Gastrocnemius medialis (tissue), 4 donors: Measurements from ENCODE around the gene ADAMTSL5. TPM values are rescaled to one million over a fixed set of nuclear protein-coding genes. Genes with fewer than 3 reads are reported as not detected.
"Not testable (repeated sequence)": the region's sequence is repeated elsewhere in the genome, so short reads cannot be mapped to it uniquely, and the experiment has no call there.

Experiments used
- ATAC-seq, 2 donors: fragments of 150-250 bp; one replicate each; pipeline ENCODE4 v1.9.1; 2016
- DNase-seq, 2 donors: peaks; one replicate each; pipeline ENCODE4 v3.0.0-alpha.2; 2019
- H3K27ac ChIP-seq, 4 donors: fragments of 200-600 bp; sonication (generic); 1 replicate in 1 of 4; 2 replicates in 3 of 4; pipeline ENCODE4 v1.5.1; 2016 to 2018; ENCODE audit warnings: mild to moderate bottlenecking in 2 of 4, moderate library complexity in 1 of 4
- H3K27me3 ChIP-seq, 3 donors: fragments of 200-600 bp; sonication (generic) in 2 of 3; 1 replicate in 1 of 3; 2 replicates in 2 of 3; pipeline versions ENCODE4 v1.5.1 to v1.6.0; 2016 to 2019; ENCODE audit warnings: mild to moderate bottlenecking in 1 of 3, moderate library complexity in 1 of 3
- H3K36me3 ChIP-seq, 2 donors: fragments of 200-600 bp; sonication (generic) in 1 of 2; one replicate each; pipeline ENCODE4 v1.5.1; 2017 to 2018
- H3K4me1 ChIP-seq, 2 donors: fragments of 200-600 bp; sonication (generic) in 1 of 2; one replicate each; pipeline ENCODE4 v1.5.1; 2016 to 2017; ENCODE audit warnings: mild to moderate bottlenecking in 2 of 2
- H3K4me3 ChIP-seq, 4 donors: fragments of 200-600 bp; sonication (generic) in 3 of 4; 1 replicate in 1 of 4; 2 replicates in 3 of 4; pipeline ENCODE4 v1.5.1; 2016 to 2019; ENCODE audit warnings: mild to moderate bottlenecking in 2 of 4
- H3K9me3 ChIP-seq, 3 donors: fragments of 200-600 bp; sonication (generic) in 2 of 3; 1 replicate in 1 of 3; 2 replicates in 2 of 3; pipeline ENCODE4 v1.5.1; 2016 to 2019
- CTCF ChIP-seq, 5 experiments: fragments of 450-650 bp in 3 of 5; fragments of 200-600 bp in 2 of 5; sonication (generic) in 2 of 5; IDR thresholded peaks in 4 of 5; conservative IDR thresholded peaks in 1 of 5; 1 replicate in 4 of 5; 2 replicates in 1 of 5; pipeline ENCODE4 v1.5.1; 2016 to 2019; ENCODE audit warnings: antibody characterized with exemption in 5 of 5, mild to moderate bottlenecking in 3 of 5, moderate library complexity in 3 of 5
- POLR2A ChIP-seq, 2 donors: fragments of 450-650 bp; IDR thresholded peaks; one replicate each; pipeline ENCODE4 v1.6.1; 2017; ENCODE audit warnings: antibody characterized with exemption in 2 of 2, mild to moderate bottlenecking in 2 of 2, moderate library complexity in 2 of 2
- in situ Hi-C, 4 donors: fragments of 200-750 bp; cut with MboI; loops; one replicate each; pipeline versions ENCODE4 v1.15.0 to v1.8.0; 2017; ENCODE audit warnings: low sequenced_read_pairs in 4 of 4
- intact Hi-C: fragments of 100-400 bp; cut with DNase I; formaldehyde crosslinking; loops from one replicate; pipeline ENCODE4 v1.15.1; 2023; ENCODE audit warnings: low total_unique reads
- total RNA-seq, 4 donors: library from RNA; depleted of rRNA; stranded (reverse); fragments of >200 nt; gene quantifications; one replicate each; pipeline versions ENCODE4 v1.1.0 to v1.2.3, GENCODE V29; 2016

ADAMTSL5 gene
- total RNA-seq, 4 donors from 2014 or later = 0.41 to 6.5 (median 3.0) TPM

DNA sequence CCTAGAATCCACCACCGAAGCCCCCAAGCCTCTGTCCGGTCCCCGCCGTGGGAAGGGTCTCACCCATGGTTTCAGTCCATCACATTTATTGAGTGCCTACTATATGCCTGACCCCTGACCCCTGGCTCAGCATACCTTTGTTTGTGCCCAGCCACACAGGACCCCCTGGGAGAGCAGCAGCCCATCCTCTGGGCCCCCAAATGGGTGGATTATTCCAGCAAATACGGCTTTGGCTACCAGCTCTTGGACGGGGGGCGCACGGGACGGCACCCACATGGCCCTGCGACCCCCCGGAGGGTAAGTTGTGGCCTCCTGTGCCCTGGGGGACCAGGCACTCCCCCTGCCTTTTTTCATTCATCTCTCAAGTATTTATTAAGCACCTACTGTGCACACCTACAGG, 18.8 kb upstream of the ADAMTSL5 start:
- Histone ChIP-seq H3K9me3 (no peaks in the 10 kb centered on the region), H3K4me1 (no peaks in the 10 kb centered on the region), H3K27me3 (peaks cover 16 to 27% (median 24%) of the 10 kb centered on the region in 3 donors), H3K4me3 (no peak overlapping the region), H3K27ac (no peak overlapping the region), H3K36me3 (no peaks in the 10 kb centered on the region)
- DNase-seq (no peak), ATAC-seq (no peak)
- TF ChIP-seq CTCF (IDR thresholded peaks at IDR 0.05 in 4 of 5, conservative IDR thresholded peaks at IDR 0.05 in 1 of 5) (no peak), POLR2A (IDR thresholded peaks at IDR 0.05) (no peak)
- in situ Hi-C loops (loop anchor here in 1 of 4 donors (25.0 kb wide), 1 partner anchor 231 kb away; the partner anchor contains the start of gene ONECUT3), intact Hi-C loops (no loop called here)

DNA sequence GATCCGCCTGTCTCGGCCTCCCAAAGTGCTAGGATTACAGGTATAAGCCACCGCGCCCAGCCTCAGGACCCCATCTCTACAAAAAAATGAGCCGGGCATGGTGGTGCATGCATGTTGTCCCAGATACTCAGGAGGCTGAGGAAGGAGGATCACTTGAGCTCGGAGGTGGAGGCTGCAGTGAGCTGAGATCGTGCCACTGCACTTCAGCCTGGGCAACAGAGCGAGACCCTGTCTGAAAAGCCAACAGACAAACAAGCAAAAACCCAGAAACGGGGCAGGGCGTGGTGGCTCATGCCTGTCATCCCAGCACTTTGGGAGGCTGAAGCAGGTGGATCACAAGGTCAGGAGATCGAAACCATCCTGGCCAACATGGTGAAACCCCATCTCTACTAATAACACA, 18.0 kb upstream of the ADAMTSL5 start:
- H3K9me3 ChIP-seq, intact Hi-C loops, H3K4me1 ChIP-seq, H3K36me3 ChIP-seq, H3K27ac ChIP-seq, ATAC-seq, DNase-seq, H3K4me3 ChIP-seq: not testable (repeated sequence)
- in situ Hi-C loops = loop anchor here in 1 of 4 donors (25.0 kb wide), 1 partner anchor 231 kb away; the partner anchor contains the start of gene ONECUT3
- peaks cover 22 to 34% (median 31%) of the 10 kb centered on the region in 3 donors for H3K27me3 ChIP-seq

GRCh38 chr19:1529430-1529816, 16.6 kb upstream of the ADAMTSL5 start:
- H3K27me3 ChIP-seq = peaks cover 36 to 46% (median 39%) of the 10 kb centered on the region in 3 donors
- no peak for DNase-seq

DNA sequence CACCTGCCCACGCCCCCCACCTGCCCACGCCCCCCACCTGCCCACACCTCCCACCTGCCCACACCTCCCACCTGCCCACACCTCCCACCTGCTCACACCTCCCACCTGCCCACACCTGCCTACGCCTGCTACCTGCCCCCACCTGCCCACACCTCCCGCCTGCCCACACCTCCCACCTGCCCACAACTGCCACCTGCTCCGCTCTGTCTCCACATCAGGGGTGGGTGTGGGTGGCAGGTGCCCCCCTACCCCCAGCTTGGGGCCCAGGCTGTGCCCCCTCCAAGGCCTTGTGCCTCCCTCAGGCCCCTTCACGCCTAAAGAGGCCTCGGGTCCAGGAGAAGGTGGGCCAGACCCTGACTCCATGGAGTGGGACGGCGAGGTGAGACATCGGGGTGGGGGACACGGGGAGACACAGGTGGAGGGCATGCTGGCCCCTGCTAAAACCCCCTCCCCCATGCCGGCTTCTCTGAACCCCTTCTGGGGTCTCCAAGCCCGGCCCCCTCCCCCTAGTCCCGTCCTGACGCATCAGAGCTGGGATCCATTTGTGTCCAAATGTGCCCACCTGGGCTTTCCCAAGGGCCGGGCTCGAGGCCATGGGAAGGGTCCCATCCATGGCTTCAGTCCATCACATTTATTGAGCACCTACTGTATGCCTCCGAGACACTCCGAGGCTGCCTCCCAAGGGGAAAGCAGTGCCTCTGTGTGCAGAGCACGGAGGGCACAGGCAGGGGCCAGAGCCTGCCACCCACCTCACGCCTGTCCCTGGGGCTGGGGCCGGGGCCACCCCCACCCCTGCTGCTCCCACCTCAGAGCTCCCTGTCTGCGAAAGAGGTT, 16.0 kb upstream of the ADAMTSL5 start:
- intact Hi-C loops = no loop called here
- H3K36me3 ChIP-seq = no peaks in the 10 kb centered on the region
- H3K9me3 ChIP-seq = no peaks in the 10 kb centered on the region
- in situ Hi-C loops = loop anchor here in 1 of 4 donors (25.0 kb wide), 1 partner anchor 233 kb away; the partner anchor contains the start of gene ONECUT3
- no peak overlapping the region for H3K27ac ChIP-seq
- no peak for TF ChIP-seq CTCF (IDR thresholded peaks at IDR 0.05 in 4 of 5, conservative IDR thresholded peaks at IDR 0.05 in 1 of 5)
- TF ChIP-seq POLR2A (IDR thresholded peaks at IDR 0.05) = no peak
- no peaks in the 10 kb centered on the region for H3K4me1 ChIP-seq
- peaks cover 38 to 48% (median 42%) of the 10 kb centered on the region in 3 donors for H3K27me3 ChIP-seq
- no peak for DNase-seq
- ATAC-seq = no peak
- no peak overlapping the region for H3K4me3 ChIP-seq

More at GRCh38 chr19:1529430-1529816, 16.6 kb upstream of the ADAMTSL5 start:
- in situ Hi-C loops (loop anchor here in 1 of 4 donors (25.0 kb wide), 1 partner anchor 233 kb away; the partner anchor contains the start of gene ONECUT3), intact Hi-C loops (no loop called here)
- ATAC-seq = no peak
- no peak overlapping the region for H3K4me3 ChIP-seq
- H3K4me1 ChIP-seq = no peaks in the 10 kb centered on the region
- H3K36me3 ChIP-seq = no peaks in the 10 kb centered on the region
- H3K9me3 ChIP-seq = no peaks in the 10 kb centered on the region
- no peak overlapping the region for H3K27ac ChIP-seq
- TF ChIP-seq CTCF (IDR thresholded peaks at IDR 0.05 in 4 of 5, conservative IDR thresholded peaks at IDR 0.05 in 1 of 5) (no peak), POLR2A (IDR thresholded peaks at IDR 0.05) (no peak)

GRCh38 chr19:1527650-1528309, 15.0 kb upstream of the ADAMTSL5 start:
- Histone ChIP-seq H3K36me3 (no peaks in the 10 kb centered on the region), H3K27ac (no peak overlapping the region), H3K4me1 (no peaks in the 10 kb centered on the region), H3K27me3 (peaks cover 38 to 54% (median 49%) of the 10 kb centered on the region in 3 donors), H3K9me3 (no peaks in the 10 kb centered on the region), H3K4me3 (no peak overlapping the region)
- in situ Hi-C loops = loop anchor here in 1 of 4 donors (25.0 kb wide), 1 partner anchor 235 kb away; the partner anchor contains the start of gene ONECUT3
- DNase-seq (no peak), ATAC-seq (no peak)
- no peak for TF ChIP-seq POLR2A (IDR thresholded peaks at IDR 0.05)
- no peak for TF ChIP-seq CTCF (IDR thresholded peaks at IDR 0.05 in 4 of 5, conservative IDR thresholded peaks at IDR 0.05 in 1 of 5)
- intact Hi-C loops = no loop called here
